ENCODE results near the gene GRAMD4. TPM values are rescaled to one million over a fixed set of nuclear protein-coding genes. Genes with fewer than 3 reads are reported as not detected.

The GRAMD4 gene
- total RNA-seq, 1 donor from 2014 or later, result 36.8 TPM

GRCh38 chr22:46687048-46687444 lies 66.9 kb downstream of the GRAMD4 start:
- no peak for DNase-seq (ENCODE audit: low read depth)
- H3K4me3 ChIP-seq (ENCODE audit: low read depth, low read length), result no peak overlapping the region
- TF ChIP-seq, protein P1, sequence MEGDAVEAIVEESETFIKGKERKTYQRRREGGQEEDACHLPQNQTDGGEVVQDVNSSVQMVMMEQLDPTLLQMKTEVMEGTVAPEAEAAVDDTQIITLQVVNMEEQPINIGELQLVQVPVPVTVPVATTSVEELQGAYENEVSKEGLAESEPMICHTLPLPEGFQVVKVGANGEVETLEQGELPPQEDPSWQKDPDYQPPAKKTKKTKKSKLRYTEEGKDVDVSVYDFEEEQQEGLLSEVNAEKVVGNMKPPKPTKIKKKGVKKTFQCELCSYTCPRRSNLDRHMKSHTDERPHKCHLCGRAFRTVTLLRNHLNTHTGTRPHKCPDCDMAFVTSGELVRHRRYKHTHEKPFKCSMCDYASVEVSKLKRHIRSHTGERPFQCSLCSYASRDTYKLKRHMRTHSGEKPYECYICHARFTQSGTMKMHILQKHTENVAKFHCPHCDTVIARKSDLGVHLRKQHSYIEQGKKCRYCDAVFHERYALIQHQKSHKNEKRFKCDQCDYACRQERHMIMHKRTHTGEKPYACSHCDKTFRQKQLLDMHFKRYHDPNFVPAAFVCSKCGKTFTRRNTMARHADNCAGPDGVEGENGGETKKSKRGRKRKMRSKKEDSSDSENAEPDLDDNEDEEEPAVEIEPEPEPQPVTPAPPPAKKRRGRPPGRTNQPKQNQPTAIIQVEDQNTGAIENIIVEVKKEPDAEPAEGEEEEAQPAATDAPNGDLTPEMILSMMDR (conservative IDR thresholded peaks at IDR 0.05; ENCODE audit: low read depth, low read length), result no peak

DNA sequence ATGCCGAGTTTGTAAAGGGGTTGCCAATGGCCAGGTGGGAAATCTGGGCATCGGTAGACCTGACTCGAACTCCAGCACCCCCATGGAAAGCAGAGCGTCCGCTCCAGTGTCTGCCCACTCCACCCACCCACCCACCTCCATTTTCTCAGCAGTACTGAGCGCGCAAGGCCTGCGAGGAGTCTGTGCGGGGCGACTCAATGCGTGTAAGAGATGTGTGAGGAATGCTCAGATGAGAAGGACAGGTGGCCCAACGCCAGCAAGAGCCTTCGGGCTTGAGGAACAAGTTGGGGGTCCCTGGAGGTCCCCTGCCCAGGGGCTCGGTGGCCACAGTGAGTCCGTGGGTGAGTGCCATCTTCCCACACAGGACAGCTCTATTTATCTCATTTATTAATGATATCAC lies 67.3 kb downstream of the GRAMD4 start:
- TF ChIP-seq, protein P1 (conservative IDR thresholded peaks at IDR 0.05; ENCODE audit: low read depth, low read length), result no peak

GRCh38 chr22:46688949-46689348 lies 68.8 kb downstream of the GRAMD4 start:
- TF ChIP-seq, protein P1 (conservative IDR thresholded peaks at IDR 0.05; ENCODE audit: low read depth, low read length), result no peak
- no peak overlapping the region for H3K4me3 ChIP-seq (ENCODE audit: low read depth, low read length)
- DNase-seq (ENCODE audit: low read depth), result no peak

More for the DNA sequence above, 67.3 kb downstream of the GRAMD4 start:
- H3K4me3 ChIP-seq (ENCODE audit: low read depth, low read length), result no peak overlapping the region
- DNase-seq (ENCODE audit: low read depth), result no peak

GRCh38 chr22:46690146-46690545 lies 70.0 kb downstream of the GRAMD4 start:
- no peak for DNase-seq (ENCODE audit: low read depth)
- TF ChIP-seq, protein P1 (conservative IDR thresholded peaks at IDR 0.05; ENCODE audit: low read depth, low read length), result no peak

GRCh38 chr22:46691571-46691970 lies 71.4 kb downstream of the GRAMD4 start:
- no peak overlapping the region for H3K4me3 ChIP-seq (ENCODE audit: low read depth, low read length)
- DNase-seq (ENCODE audit: low read depth), result no peak
- TF ChIP-seq, protein P1 (conservative IDR thresholded peaks at IDR 0.05; ENCODE audit: low read depth, low read length), result no peak

More at GRCh38 chr22:46690146-46690545, 70.0 kb downstream of the GRAMD4 start:
- no peak overlapping the region for H3K4me3 ChIP-seq (ENCODE audit: low read depth, low read length)

- TF ChIP-seq, protein P1 (conservative IDR thresholded peaks at IDR 0.05; ENCODE audit: low read depth, low read length), result no peak
- no peak overlapping the region for H3K4me3 ChIP-seq (ENCODE audit: low read depth, low read length)
- DNase-seq (ENCODE audit: low read depth), result no peak
Measured at GRCh38 chr22:46693634-46694415, 73.6 kb downstream of the GRAMD4 start.
